Sciatic nerve (tissue), 2 donors: ENCODE results near the gene MAP3K20. TPM values are rescaled to one million over a fixed set of nuclear protein-coding genes. Genes with fewer than 3 reads are reported as not detected.
"Not testable (repeated sequence)": the region's sequence is repeated elsewhere in the genome, so short reads cannot be mapped to it uniquely, and the experiment has no call there.

ENCODE experiments used
- ATAC-seq: fragments of 200-7000 bp; cut with Tn5 transposase; one replicate; pipeline ENCODE4 v1.9.1; 2020; ENCODE audit warnings: mild to moderate bottlenecking, moderate library complexity
- DNase-seq: peaks from one replicate; pipeline ENCODE4 v3.0.0-alpha.2; 2020; ENCODE audit warnings: low spot score
- intact Hi-C: fragments of 100-400 bp; cut with DNase I; formaldehyde crosslinking; loops from one replicate; pipeline ENCODE4 v1.14.2; 2022
- total RNA-seq: library from RNA; stranded (reverse); fragmentation: NEBNext Ultra II Directional; extraction: Animal tissue kit (Norgen Biotek cat#: 25700); gene quantifications from one replicate; pipeline ENCODE4 v1.2.1, GENCODE V29; 2021
- donor health status: DM: no; HTN: no; CAD: no.
- donor health status: DM: no; HTN: no; CAD: no.

The MAP3K20 gene
- total RNA-seq, 1 donor from 2014 or later = 36.2 TPM

DNA sequence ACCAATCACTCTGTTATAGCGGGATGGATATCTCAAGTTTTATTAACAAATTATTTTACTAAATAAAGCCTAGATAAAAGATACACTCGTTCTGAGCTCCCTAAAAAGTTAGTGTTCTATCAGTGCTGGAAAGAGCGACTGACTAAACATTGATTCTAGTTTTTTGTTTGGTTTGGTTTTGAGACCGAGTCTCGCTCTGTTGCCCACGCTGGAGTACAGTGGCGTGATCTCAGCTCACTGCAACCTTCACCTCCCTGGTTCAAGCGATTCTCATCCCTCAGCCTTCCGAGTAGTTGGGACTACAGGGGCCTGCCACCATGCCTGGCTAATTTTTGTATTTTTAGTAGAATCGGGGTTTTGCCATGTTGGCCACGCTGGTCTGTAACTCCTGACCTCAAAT lies 205.2 kb downstream of the MAP3K20 start:
- intact Hi-C loops = no loop called here
- ATAC-seq (no peak), DNase-seq (no peak)

DNA sequence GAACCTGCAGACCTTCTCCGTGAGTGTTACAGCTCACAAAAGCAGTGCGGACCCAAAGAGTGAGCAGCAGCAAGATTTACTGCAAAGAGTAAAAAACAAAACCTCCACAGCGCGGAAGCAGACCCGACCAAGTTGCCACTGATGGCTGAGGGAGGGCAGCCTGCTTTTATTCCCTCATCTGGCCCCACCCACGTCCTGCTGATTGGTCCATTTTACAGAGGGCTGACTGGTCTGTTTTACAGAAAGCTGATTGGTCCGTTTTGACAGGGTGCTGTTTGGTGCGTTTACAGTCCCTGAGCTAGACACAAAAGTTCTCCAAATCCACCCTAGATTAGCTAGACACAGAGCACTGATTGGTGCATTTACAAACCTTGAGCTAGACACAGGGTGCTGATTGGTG lies 206.3 kb downstream of the MAP3K20 start:
- intact Hi-C loops, ATAC-seq, DNase-seq: not testable (repeated sequence)

DNA sequence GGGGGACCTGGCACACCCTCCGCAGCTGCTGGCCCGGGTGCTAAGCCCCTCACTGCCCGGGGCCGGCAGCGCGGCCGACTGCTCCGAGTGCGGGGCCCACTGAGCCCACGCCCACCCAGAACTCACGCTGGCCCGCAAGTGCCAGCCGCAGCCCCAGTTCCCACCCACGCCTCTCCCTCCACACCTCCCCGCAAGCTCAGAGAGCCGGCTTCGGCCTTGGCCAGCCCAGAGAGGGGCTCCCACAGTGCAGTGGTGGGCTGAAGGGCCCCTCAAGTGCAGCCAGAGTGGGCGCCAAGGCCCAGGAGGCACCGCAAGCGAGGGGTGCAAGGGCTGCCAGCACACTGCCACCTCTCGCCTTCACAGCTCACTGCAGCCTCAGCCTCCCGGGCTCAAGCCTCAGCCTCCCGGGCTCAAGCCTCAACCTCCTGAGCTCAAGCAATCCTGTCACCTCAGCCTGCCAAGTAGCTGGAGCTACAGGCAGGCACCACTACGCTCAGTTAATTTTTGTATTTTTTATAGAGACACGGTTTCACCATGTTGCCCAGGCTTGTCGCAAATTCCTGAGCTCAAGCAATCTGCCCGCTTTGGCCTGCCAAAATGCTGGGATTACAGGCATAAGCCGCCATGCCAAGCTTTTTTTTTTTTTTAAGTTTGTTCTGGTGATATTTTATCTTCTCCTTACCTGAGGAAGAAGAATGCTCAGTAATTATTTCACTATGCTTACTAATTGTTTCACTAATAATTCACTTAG lies 207.3 kb downstream of the MAP3K20 start:
- DNase-seq (no peak), ATAC-seq (no peak)
- intact Hi-C loops = no loop called here

DNA sequence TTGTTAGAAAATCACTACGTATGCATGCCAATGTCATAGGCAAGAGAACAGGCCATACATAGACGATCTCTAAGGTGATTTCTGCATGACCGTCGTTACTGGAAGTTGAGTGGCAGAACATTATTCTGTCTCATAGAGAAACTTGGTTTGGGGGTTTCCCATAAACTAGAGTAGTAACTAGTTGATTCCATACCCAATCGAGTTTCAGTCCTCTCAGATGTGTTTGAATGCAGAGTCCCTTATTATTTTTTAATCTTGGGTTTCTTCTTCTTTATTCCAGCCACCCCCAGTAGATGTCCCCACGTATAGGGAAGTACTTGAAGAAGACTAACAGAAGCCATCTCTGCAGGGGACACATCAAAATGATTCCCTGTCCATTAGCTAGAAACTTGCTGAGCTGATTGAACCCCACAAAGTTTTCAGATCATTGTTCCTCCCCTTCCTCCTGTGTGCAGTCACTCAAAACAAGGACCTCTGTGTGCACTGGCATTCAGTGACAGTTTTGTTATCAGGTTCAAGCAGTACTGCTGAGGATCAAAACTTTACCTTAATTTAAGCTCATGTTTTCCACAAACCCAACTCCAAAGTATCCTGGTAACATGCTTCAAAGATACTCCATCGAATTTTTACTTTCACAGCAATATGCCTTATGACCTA lies 210.6 kb downstream of the MAP3K20 start:
- ATAC-seq = no peak
- no peak for DNase-seq
- intact Hi-C loops = no loop called here

DNA sequence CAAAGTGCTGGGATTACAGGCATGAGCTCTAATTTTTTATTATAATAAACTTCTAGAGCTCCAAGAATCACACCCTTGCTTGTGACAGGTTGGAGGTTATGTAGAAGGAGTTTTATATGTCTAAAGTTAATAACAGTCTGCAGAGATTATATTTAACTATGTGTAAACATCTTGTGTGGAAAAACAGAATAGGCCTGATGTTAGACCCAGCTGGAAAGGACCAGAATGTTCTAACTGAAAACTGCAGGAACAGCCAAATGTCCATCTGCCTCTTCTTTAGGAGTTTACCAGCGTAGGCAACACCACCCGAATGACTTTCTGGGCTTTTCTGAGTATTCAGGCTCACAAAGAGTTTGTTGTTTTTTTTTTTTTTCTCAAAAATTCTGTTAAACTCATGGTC lies 211.9 kb downstream of the MAP3K20 start:
- ATAC-seq = no peak
- intact Hi-C loops = no loop called here
- no peak for DNase-seq

DNA sequence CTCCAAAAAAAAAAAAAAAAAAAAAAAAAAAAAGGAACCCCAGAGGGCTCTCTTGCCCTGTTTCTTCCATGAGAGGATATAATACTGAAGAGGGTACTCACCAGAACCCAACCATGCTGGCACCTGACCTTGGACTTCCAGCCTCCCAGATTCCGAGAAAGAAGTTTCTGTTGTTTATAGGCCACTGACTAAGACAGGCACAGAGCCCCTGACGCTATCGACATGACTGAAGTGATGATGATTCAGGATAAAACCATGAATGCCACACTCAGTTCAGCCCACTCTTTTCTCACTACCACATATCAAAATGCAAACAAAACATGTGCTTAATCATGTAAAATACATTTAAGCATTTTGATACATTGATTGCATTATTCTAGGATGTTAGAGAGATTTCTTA lies 212.9 kb downstream of the MAP3K20 start:
- no peak for DNase-seq
- intact Hi-C loops = no loop called here
- no peak for ATAC-seq

DNA sequence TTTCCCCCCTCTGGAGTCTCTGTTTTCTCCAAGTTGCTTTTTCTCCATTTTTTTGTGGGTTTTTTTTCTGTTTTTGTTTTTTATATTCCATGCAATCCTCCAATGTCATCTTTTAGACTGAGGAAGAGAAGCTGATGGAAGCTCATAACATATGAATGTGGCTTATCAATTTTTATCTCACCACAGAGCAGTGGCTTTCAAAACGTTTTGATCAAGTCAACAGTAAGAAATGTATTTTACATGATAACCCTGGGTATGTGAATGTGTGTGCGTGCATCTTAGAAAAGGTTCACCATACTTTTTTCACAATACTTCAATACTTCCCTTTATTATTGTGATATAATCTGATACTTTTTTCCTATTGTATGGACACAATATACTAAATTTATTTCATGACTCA lies 214.4 kb downstream of the MAP3K20 start:
- intact Hi-C loops = no loop called here
- ATAC-seq (no peak), DNase-seq (no peak)

DNA sequence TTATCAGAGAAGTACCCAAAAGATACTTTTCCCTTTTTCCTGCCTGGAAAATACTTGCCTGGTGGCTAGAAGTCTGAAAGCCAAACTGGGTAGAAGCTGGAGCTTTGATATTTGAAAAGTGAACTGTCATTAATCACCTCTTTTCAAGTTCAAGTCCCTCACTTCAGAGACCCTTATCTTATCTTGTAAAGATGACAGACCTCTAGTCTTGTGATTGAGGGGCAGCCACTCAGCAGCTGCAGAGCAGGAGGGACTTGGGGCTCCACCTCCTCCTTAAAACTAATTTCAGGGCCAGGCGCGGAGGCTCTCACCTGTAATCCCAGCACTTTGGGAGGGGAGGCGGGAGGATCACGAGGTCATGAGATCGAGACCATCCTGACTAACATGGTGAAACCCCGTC lies 214.9 kb downstream of the MAP3K20 start:
- no peak for DNase-seq
- intact Hi-C loops = no loop called here
- no peak for ATAC-seq

DNA sequence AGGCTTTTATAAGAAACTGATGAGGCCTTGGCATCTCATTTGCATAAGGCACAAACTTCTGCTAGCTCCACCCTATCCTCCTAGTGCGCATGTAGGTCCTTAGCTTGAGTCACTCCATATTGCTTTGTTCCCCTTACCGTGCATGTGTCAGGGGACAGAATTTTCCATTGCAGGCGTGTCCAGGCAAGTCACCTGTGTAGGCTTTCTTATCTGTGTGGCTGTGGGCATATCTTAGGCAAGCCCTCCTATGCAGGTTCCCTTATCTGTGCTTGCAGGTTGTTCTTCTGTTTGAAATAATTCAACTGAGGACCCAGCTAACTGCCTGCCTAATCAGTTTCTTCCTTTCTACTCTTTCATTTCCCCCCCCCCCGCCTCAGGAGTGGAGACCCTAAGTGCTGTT lies 215.8 kb downstream of the MAP3K20 start:
- ATAC-seq = no peak
- intact Hi-C loops = no loop called here
- DNase-seq = no peak

DNA sequence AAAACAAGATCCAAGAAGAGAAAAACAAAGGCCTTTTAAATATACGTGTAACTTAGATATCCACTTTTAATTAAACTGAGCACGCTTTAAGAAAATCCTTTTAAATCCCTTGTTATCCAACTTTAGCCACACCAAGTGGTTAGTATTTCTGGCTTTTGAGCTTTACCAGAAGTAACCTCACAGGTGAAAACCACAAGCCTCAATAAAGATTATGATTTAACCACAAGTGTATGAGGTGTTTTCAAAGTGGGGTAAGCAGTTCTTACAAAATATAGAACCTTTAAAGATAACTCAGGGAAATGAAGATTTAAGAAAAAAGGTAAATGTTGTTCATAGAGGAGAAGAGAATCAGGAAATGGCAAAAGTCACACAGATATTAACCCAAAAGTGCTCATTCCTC lies 220.6 kb downstream of the MAP3K20 start:
- intact Hi-C loops = no loop called here
- no peak for DNase-seq
- ATAC-seq = no peak

DNA sequence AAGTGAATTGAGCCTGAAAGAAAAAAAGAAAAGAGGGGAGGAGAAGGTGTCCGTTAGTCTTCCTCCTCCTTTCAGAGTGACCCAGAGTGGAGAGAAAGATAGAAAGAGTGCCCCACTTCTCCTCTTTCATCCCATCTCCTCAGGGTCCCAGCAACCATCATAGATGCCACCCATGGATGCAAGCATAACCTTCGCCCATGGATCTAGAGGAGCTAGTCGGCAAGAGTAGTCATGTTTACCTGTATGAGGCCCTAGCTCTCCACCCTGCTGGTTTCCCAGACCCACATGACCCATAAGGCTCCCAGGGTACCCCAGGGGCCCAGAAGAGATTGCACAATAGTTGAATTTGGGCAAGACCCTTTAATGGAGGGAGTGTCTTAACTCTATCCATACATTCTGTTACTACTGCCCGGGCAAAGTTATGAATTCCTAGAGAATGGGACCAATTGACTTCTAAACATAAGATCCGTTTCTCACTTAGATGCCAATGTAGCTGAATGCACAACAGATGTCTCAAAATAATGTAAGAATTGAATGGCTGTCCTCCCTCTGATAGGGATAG lies 223.0 kb downstream of the MAP3K20 start:
- intact Hi-C loops = no loop called here
- ATAC-seq (no peak), DNase-seq (no peak)

DNA sequence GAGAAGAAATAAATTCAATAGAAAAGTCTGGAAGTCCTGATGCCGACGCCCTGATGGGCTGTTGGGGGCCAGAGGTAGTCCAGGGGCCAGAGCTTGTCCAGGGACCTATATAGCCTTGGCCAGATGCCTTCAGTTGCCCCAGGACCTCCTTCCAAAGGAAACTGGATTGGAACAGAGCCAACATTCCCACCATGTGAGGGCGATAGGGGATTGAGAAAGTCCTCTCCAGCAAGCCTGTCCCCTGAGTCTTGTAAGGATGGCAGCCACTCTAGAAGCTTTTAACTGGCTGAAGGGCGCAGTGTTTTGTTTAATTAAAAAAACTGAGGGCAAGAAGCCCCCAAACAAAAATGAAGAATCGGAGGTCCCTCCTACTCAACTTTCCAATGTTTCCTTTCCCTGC lies 224.1 kb downstream of the MAP3K20 start:
- ATAC-seq (no peak), DNase-seq (no peak)
- intact Hi-C loops = no loop called here

DNA sequence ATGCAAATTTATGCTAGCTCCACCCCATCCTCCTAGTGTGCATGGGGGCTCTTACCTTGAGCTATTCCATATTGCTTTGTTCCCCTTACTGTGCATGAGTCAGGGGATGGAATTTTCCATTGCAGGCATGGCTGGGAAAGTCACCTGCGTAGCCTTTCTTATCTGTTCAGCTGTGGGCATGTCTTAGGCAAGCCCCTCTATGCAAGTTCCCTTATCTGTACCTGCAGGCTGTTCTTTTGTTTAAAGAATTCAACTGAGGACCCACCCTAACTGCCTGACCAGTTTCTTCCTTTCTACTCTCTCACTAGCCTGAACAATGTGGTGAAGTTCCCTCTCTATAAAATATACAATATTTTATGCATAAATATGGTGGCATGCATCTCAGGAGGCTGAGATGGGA lies 224.8 kb downstream of the MAP3K20 start:
- no peak for ATAC-seq
- no peak for DNase-seq
- intact Hi-C loops = no loop called here

DNA sequence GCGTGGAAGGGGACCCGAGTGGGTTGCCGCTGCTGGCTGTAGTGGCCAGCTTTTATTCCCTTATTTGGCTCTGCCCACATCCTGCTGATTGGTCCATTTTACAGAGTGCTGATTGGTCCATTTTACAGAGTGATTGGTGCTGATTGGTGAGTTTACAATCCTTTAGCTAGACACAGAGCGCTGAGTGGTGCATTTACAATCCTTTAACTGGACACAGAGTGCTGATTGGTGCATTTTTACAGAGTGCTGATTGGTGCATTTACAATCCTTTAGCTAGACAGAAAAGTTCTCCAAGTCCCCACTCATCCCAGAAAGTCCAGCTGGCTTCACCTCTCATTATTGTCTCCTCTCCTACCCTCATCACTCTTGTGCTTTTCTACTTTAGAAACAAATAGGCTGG lies 225.9 kb downstream of the MAP3K20 start:
- DNase-seq, intact Hi-C loops: not testable (repeated sequence)

DNA sequence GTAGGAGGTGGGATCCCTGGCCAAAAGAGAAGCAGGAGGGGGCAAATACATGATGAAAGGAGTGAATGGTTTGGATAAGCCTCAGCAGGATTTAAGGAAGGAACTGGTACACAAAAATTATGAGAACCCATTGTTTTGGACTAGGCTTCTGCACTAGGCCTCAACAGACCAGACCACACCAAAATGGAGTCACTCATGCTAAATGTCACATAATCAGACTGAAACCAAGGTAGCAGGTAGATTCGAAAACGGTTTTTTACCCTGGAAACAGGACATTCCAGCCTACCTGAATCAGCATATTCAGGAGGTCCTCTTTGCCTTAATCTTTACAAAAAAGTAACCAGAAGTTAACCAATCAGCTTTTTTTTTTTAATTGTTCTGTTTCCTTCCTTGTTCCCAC lies 229.7 kb downstream of the MAP3K20 start:
- no peak for ATAC-seq
- intact Hi-C loops = no loop called here

More for the DNA sequence above, 225.9 kb downstream of the MAP3K20 start:
- not testable (repeated sequence) for ATAC-seq

DNA sequence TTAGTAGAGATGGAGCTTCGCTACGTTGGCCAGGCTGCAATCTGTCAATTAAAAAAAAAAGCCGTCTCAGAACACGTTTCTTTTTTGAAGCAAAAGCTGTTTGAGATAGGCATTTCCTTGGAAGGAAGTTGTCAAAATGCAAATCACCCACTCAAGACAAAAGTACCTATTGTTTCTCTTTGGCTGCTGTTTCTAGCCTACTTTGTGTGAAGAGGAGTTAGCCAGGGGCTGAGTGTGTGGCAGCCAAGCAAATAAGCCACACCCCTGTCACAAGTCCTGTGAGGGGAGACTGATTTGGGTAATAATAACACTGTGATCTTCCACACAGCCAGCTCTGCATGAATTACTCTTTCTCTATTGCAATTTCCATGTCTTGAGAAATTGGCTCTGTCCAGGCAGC lies 231.6 kb downstream of the MAP3K20 start:
- intact Hi-C loops = no loop called here
- DNase-seq = no peak
- no peak for ATAC-seq

More for the DNA sequence above, 229.7 kb downstream of the MAP3K20 start:
- DNase-seq = no peak

DNA sequence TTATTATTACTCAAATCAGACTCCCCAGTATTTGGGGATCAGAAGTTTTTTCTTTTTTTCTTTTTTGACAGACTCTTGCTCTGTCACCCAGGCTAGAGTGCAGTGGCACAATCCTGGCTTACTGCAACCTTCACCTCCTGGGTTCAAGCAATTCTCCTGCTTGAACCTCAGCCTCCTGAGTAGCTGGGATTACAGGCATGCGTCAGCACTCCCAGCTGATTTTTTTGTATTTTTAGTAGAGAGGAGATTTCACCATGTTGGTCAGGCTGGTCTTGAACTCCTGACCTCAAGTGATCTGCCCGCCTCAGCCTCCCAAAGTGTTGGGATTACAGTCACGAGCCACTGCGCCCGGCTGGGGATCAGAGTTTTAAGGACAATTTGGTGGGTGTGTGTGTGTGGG lies 233.7 kb downstream of the MAP3K20 start:
- ATAC-seq, DNase-seq, intact Hi-C loops: not testable (repeated sequence)

DNA sequence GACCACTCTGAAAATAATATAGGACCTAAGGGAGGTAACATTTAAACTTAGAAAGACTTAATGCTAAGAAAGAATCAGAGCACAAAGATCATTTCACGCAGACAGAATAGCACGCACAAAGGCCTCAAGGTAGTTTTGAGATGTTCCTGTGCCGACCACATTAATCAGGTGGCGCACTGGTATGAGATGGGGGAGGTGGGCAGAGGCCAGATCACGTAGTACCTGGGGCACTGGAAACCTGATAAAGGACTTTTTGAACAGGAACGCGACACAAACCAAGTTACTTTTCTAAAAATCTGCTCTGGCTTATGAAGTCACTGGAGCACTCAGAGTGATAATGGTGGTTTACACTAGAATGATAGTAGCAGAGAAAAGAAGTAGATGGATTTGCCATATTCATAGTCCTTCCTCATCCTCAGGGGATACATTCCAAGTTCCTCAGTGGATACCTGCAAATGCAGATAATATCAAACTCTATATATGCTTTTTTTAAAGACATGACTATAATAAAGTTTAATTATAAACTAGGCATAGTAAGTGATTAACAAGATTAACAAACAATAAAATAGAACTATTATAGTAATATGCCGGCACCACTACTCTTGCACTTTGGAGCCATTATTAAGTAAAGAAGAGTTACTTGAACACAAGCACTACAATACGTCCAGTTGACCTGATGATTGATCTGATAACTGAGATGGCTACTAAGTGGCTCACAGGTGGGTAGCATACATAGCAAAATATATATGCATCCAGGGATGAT lies 236.4 kb downstream of the MAP3K20 start:
- ATAC-seq = no peak
- DNase-seq = no peak
- intact Hi-C loops = no loop called here
